HG02840 (cell line): ENCODE data around the gene CBX4.

Experiments
- ATAC-seq: cut with Tn5 transposase; IDR thresholded peaks from one replicate; pipeline ENCODE4 v1.9.1; 2021; ENCODE audit warnings: mild to moderate bottlenecking, moderate library complexity, moderate number of reproducible peaks; ENCODE audit not compliant: unreplicated experiment, low FRiP score

The CBX4 gene

DNA sequence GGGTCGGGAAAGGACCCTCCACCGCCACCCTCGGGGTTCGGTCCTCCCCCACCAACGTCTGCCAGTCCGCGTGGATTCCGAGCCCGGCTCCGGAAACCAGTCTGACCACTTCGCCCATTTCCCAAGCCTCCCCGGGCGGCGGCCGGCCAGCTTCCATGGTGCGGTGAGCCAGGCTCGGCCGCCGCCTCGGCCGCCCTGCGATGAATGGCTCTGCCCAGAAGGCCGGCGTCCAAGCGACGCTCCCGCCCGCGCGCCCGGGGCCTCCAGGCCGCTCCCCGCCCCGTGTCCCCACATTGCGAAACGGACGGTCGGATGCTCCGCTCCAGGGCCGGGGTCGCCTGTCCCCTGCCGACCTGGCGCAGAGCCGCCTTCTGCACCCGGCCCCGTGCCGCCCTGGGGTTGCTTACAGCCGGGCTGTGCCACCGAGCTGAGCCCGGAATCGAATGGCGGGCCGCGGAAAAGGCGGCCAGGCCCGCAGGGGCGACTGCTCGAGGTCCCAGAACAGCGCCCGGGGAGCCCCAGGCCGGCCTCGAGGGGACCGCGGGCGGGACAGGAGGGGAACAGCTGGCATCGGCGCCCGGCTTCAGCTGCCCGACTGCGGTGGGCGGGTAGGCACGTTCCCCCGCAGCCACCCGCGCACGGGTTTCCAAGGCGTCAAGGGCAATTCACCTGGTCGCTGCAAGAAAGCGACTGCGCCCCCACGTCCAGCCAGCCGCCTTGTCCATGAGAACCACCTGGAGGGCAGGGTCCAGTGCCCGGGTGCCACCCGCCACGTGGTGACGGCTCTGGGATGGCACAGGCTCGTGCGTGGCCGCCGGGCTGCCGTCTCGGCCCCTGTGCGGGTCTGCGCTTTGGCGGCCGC, 24.0 kb downstream of the CBX4 start:
- ATAC-seq, result no peak

DNA sequence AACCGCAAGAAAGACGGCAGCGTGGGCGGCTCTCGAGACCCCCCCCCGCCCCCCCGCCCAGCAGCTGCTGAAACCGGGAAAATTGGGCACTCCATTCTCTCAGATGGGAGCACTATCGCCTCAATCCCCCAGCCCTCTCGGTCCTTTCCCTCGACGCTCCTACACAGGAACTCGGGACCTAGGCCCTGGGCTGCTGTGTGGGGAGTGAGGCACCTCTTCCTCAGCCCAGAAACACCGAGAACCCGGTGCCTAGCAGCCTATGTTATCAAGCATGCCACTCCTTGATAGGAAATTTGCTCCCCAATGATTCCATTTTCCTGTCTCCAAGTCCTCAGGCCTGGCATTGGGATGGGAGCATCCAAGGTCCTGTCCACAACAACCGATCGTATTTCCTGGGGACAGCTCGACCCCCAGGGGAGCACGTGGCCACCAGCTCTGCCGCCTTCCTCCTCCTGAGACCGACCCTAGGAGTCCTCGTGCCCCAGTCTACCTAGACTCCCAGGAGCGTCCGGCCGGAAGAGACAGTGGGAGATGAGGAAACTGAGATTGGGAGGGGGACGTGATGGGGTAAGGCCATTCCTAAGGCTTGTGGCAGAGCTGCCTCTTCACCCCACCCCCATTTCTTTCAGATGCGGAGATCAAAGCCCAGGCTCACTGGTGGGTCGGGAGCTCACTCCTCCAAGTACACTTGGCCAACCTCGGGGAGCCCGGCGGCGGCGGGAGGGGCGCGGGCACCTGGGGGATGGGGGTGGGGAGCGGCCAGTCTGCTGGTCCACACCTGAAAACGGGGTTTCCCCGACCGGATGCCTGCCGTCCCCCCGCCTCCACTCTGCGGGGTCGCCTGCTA, 24.9 kb downstream of the CBX4 start:
- no peak for ATAC-seq

DNA sequence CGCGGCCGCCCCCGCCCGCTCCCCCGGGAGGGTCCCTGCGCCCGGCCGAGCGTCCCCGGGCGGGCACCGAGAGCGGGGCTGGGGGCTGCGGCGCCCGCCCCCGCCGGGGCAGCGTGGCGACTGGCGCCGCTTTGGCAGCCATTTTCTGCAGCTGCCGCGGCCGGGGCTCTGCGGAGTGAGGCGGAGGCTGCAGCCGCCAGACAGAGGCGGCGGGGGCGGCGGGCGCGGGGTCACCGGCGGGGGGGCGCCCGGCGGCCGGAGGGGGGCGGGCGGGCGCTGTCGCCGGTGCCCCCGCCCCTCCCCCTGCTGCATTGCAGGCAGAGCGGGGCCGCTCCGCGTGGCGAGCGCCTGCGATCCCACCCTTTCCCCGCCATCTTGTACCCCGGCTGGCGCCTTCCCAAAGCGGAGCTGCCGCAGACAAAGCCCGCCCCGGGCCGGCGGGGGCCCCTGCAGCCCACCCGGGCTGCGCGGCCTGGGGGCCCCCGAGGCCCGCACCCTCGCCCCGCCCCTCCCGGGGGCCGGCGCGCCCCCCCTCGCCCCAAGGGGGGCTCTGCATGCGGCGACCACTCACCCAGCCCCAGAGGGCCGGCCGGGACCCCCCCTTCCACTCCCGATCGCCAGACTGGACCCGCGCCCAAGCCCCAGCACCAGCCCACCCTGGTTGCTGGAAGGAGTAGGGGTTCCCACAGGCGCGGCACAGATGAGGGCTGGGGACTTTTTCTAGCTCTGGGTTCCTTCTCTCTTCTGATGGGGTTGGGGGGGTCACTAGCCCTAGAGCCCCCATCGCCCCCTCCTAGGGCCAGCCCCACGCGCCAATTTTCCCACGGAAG, 25.7 kb downstream of the CBX4 start:
- no peak for ATAC-seq

DNA sequence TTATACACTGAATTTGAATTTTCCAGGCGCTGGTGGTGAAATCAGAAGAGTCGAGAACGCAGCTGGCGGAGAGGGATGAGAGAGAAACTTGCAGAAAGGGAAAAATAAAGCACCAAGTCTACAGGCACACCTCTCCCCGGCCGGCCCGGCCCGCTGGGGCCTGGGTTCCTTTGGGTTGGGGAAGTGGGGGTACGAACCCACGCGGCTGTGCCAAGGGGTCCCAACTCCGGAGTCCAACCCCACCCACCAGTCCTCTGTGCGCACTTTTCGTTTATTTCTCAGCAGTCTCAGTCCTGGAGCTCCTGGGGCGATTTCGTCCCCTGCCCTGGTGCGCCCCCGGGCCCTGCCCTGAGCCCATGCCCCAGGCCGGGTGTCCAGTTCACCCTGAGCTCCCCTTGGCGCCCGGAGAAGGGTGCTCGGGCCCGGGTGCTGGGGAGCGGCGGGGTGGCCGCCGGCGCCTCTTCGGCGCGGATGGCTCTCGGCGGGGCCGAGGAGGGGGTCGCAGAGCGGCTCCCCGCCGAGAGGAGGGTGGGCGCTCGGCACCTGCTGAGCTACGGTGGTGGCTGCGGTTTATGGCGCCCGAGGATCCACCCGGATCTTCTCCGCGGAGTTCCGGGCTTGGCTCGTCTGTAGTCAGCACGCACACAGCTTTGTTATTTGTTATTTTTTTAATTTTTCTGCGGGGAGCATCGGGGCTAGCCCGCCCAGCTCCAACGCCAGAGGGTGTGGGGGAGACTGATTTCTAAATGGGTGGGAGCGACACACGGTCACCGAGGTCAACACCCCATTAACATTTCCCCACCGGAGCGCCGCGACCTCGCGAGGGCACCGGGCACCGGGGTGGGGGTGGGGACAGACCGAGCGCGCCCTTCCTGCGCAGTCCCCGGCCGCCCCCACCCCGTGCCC, 26.6 kb downstream of the CBX4 start:
- no peak for ATAC-seq

DNA sequence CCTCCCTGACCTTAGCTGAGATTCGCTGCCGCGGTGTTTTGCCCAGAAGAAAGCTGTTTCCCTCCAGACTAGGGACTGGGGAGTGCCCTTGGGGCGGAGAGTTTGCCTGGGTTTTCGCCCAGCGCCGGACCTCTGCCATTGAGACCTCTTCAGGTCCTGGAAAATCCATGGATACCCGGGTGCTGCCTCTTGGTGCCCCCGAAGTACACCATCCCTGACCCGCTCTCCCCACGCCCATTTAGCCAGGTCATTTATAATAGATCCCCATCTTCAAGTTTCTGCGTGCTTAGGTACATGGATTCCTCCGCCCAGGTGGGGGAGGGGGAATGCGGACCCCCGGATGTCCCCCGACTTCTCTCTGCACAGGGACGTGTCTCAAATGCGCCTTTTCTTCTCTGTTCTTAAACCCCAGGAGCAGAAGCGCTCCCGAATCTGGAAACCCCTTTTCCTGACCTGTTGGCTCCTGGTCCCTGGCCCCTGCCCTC, 27.3 kb downstream of the CBX4 start:
- ATAC-seq, result no peak

DNA sequence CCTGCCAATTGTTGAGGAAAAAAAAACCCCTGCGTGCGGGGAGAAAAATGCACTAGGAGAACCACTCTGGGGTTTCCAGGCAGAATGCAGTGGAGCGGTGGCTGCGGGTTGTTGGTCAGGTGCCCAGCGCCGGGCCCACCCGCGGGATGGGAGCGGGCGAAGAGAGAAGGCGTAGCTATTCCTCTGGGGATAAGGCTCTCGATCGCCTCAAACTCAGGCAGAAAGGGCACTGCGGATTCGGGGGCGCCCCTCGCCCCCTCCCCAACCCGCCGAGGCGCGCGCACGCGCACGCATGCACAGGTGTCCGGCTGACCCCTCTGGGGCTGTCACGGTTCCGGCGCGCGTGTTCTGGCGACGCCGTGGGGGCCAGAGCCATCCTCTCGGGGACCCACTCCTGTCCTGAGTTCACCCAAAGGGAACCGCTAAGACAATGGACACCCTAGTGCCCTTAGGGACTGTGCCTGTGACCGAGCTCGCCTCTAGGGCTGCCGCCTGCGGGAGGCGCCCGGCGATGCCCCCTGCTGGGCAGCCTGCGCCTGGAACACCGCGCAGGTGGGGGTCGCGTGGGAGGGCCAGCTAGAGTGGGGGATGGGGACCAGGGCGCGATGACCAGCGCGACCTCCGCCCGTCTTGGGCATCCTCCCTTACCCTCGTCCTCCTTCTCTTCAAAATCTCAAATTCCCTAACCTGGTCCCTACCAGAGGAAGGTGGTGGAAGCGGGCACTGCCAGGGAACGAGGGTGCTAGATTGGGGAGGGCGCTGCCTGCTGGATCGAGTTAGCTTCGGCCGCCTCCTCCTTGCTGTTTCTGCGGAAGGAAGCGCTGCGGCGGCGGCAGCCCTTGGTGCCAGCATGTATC, 28.0 kb downstream of the CBX4 start:
- ATAC-seq, result no peak

DNA sequence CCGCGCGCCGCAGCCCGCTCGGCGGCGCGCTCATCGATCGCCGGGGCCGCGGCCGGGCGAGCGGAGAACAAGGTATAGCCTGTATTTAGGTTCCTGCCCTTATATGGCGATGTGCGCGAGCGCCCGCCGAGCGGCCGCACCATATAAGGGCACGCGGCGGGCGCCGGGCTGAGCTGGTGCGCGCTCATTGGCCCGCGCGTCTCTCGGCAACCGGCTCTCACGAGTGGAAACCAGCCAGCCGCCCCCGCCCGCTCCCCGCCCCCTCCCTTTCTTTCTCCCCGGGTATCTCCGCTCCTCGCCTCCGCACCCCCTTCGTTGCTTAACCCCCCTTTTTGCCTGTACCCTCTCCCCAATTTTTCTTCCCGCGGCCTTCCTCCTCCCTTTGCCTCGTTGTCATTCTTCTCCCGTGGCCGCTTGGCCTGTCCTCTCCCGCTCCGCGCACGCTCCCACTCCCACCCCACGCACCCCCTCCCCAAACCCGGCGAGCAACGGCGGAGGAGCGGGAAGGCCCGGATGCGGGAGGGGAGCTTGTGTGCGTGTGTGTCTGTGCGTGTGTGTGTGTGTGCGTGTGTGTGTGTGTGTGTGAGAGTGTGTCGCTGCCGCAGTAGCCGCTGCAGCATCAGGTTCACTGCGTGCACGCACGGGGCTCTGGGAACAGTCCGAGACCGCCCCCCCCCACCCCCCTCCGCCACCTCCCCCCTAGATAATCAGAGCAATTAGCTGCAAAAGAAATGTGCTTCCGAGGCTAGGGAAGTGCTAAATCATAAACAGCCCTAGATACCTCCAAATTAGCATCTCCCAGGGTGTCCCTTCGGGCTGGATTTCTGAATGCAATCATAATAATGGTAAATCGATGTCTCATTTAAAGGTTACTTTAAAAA, 28.9 kb downstream of the CBX4 start:
- no peak for ATAC-seq

DNA sequence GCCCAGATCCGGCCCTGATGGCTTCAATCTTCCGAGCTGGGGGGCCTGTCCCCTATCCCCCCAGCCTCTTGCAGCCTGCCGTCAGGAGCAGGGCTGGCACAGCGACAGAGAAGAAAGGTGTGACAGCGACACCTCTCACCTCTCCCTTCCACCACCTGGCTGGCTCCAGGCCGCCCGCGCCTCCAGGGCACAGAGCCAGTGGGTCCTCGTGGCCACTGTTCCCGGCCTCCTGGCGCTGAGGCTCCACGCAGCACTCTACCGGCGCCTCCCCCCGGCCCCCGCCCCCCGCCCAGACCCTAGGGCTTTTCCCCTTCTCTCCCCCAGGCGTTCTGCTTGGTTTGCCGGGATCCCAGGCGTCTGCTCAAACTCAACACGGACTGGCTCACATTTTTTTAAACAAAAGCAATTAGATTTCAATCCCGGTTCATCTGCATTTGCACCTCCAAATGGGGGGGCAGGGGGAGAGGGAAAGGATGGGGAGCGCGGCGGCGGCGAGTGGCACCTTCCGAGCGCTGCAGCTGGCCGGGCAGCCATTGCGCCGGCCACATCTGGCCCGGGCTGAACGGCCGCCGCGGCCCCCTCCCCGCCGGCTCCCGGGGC, 29.6 kb downstream of the CBX4 start:
- no peak for ATAC-seq

DNA sequence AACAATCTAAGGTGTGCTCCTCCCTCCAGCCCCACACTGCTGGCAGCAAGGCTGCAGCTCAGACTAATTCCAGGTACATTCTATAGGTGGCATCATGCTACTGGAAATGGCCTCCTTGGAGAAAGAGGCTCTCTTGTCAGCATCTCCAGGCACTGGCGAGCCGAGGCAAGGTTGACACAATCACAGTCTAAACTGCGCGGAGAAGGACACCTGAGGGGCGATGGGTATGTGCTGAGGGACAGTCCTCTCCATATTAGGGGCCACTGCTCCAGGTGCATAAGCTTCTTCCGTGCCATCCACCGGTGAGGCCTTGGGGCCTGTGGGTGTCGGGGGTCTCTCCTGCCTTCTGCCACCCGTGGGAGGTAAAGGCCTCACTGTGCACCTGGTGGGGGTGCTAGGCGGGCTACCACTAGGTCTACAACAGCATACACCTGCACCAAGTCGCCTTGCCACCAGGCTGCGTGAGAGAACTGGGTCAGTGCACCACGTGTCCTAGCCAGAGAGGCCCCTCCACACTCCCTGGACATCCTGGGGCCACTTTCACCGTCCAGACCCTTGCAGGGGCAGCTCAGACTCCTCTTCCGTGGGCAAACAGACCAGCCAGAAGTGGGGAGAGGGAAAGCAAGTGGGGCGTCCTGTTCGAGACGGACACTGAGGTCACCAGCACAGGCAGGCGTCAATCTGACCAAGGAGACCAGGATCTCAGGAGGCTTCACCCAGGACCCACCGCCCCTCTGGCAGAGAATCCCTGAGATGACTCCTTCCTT, 30.3 kb downstream of the CBX4 start:
- no peak for ATAC-seq

DNA sequence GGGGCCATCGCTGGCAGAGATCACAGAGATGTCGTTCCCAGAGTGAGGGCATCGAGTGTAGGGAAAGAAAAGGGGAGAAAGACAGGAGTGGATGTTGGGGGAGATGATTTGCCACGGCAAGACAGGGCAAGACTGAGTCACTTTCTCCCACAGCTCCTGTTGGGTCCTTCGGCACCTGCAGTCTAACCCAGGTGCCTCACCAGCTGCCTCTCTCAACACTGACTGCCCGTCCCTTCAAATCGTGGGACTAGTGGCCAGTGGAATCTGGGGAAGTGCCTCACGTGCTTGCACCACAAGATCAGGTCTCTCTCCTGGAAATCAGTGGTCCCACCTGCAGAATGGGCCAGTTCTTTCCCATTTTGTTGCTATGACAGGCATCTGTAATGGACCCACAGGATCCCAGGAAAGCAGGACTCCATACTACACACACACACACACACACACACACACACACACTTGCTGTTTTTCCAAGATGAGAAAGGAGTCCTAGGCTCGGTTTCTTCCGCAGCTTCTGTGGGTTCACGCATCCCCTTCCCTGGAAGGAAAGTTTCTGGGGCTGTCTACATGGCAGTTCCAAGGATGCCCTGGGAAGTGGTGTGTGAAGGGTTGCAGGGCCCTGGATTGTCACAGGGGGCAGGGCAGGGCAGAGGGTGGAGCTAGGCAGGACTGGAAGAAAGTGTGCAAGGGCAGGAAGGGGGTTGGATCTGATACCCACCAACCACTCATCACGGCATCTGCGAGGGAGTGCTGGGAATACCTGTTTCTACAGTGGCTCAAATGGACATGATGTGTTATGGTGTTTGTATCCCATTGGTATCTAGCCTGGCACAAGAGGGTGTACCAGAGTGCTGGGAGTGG, 32.1 kb downstream of the CBX4 start:
- no peak for ATAC-seq

DNA sequence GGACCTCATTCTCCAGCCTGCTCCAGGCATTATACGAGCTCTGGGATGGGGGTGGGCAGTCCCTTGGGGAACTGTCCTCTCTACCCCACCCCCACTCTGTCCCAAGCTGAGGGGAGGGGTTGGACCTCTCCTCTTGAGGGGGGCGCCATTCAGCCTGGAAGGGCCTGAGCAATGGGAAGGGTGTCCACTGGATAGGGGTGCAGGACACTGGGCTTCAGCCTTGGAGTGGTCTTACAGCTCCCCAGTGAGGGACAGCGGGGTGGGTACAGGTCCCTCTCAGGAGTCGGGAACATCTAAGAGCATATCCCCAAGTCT, 32.8 kb downstream of the CBX4 start:
- no peak for ATAC-seq

DNA sequence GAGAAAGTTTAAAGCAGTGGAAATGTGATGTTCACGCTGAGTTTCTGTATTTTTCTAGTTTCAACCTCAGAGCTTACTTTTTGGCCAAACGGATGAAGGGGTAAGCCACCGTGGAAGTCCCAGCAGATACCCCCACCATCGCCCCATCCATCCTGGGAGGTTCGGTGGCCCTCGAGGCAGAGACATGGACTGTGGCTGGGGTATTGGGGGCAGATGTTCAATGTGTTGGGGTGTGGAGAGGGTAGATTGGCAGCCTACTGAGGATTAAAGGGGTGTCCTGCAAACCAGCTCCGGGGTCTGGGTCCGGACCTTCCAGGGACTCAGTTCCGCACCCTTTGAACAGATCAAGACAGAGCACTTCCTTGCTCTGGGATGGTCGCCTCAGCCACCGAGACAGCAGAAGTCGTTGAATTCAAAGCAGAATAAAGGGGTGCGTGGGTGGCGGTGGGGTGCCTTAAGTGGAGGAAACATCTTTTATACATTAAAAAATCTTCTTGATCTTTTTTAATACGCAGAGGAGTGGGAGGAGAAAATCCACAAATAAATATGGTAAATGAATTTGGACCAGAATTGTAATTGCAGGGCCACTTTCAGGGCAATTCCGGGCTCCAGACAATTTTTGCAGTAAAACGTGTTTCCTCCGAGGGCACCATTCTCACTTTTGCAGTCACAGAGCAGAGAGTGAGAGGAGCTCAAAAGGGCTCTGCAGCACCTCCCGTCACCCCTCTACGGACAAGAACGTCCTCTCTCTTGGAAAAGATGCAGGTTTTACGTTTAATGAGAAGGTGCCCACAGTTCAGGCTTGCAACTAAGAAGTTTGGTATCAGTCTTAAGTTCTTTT, 34.2 kb downstream of the CBX4 start:
- ATAC-seq, result peak; percentile 8

DNA sequence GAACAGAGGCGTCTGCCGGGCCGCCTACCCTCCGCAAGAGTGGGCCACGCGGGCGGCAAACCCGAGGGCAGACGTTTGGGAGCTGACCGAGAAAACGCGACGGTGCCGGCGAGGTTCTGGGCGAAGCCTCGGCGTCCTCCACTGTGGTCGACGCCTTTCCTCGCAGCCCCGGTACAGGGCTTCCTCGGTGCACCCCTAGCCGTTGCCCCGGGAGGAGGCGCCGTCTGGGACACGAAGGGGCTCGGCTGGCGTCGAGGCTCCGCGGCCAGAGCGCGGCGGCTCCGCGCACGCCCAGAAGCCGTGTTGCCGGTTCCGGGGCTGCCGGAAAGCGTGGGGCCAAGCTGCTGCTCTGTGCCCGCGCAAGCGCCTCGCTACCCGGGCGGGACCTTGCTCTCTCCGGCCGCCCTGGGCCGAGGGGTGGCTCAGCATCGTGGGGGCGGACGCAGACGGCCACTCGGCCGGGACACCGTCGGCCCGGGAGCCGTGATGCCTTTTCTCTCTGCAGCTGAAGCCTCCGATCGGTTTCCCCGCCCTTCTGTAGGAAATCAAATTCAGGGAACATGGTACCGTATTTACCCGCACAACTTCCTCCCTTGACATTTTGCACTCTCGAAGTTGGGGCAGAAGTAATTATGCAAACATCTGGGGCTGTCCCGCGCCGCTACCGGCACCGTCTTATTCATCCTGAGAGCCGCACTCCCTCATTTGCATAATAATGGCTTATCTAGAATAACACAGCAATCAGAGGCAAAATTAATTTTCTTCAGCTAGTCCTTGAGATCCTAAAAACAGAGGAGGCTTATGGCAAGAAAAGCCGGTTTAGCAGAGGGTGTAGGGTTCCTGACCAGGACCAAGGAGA, 35.0 kb downstream of the CBX4 start:
- peak; percentile 61 for ATAC-seq

DNA sequence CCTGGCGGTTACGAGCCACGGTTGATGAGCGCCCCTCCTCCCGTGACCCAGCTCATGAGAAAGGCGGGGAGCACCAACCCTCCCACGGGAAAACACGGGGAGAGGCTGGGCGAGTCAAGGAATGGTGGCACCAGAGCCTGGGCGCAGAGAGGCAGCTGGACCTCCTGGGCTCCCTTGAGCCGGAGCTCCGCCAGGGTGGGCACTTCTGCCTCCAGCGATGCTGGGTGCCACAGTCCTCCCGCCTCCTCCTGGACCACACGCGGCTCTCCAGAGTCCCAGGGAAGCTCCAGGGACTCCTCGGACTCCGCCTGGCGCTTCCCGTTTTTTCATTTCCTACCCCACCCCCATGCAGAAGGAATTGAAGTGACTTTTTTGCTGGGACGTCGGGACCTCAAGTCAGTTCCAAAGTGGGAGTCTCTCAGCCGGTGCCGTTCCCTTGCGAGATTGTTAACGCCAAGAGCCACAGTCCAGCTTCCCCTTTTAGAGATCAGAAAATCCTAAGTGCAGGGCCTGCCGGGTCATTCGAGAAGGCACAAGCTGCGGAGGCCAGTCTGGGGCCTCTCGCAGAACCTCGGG, 35.7 kb downstream of the CBX4 start:
- ATAC-seq, result no peak
